IMR-90 (cell line): ENCODE data around the gene PAPSS1. TPM values are rescaled to one million over a fixed set of nuclear protein-coding genes. Genes with fewer than 3 reads are reported as not detected.

Experiments
- ATAC-seq: fragments of 200-7000 bp; cut with Tn5 transposase; 2 replicates; pipeline ENCODE4 v1.9.1; 2020; ENCODE audit warnings: low read depth, mild to moderate bottlenecking, moderate library complexity
- BruUV-seq: library from RNA; stranded (reverse); fragments of 400-500 nt; replicated peaks from 2 replicates; lab custom pipeline; 2021; lab: Mats Ljungman, UMichigan
- CTCF ChIA-PET: fragments of 300-600 bp; formaldehyde crosslinking; extraction: SDS; loops from one replicate; lab custom pipeline; 2021; ENCODE audit warnings: antibody characterized with exemption; lab: Yijun Ruan, JAX
- POLR2A ChIA-PET: fragments of 300-600 bp; sonication (Branson Sonifier 250); formaldehyde crosslinking; loops from one replicate; lab custom pipeline; 2022; ENCODE audit warnings: antibody characterized with exemption; ENCODE audit not compliant: unreplicated experiment; lab: Charles Lee
- DNase-seq: peaks from one replicate; pipeline ENCODE4 v3.0.0; 2013
- H2AFZ ChIP-seq: replicated peaks from 2 replicates; pipeline ENCODE3; 2013; ENCODE audit warnings: low read length, mild to moderate bottlenecking; ENCODE audit not compliant: poor library complexity
- H2AK5ac ChIP-seq: 2 replicates; pipeline ENCODE4 v1.6.1; 2013; ENCODE audit warnings: low read depth, low read length, inconsistent platforms
- H2AK9ac ChIP-seq: replicated peaks from 2 replicates; pipeline ENCODE3; 2013; ENCODE audit warnings: mild to moderate bottlenecking, low read depth, low read length, moderate library complexity; ENCODE audit not compliant: poor library complexity
- H2BK120ac ChIP-seq: 2 replicates; pipeline ENCODE4 v1.6.1; 2013; ENCODE audit warnings: low read depth, low read length, inconsistent platforms
- H2BK15ac ChIP-seq: 3 replicates; pipeline ENCODE4 v1.6.1; 2013; ENCODE audit warnings: low read depth, low read length, inconsistent platforms
- H2BK20ac ChIP-seq: 2 replicates; pipeline ENCODE4 v1.6.1; 2013; ENCODE audit warnings: low read depth, mild to moderate bottlenecking, inconsistent platforms, low read length, moderate library complexity
- H2BK5ac ChIP-seq: 2 replicates; pipeline ENCODE4 v1.6.1; 2013; ENCODE audit warnings: mild to moderate bottlenecking, low read depth, low read length, inconsistent platforms; ENCODE audit not compliant: poor library complexity, severe bottlenecking
- H3K14ac ChIP-seq: replicated peaks from 2 replicates; pipeline ENCODE4 v1.6.1; 2013; ENCODE audit warnings: low read depth, low read length, inconsistent platforms
- H3K18ac ChIP-seq: 2 replicates; pipeline ENCODE4 v1.6.1; 2013; ENCODE audit warnings: low read depth, low read length, control low read depth
- H3K23ac ChIP-seq: 2 replicates; pipeline ENCODE4 v1.6.1; 2013; ENCODE audit warnings: low read depth, low read length, inconsistent platforms
- H3K27ac ChIP-seq: 2 replicates; pipeline ENCODE4 v1.5.1; 2013; ENCODE audit warnings: mild to moderate bottlenecking, control low read depth, low read length; ENCODE audit not compliant: insufficient read depth
- H3K27me3 ChIP-seq: 2 replicates; pipeline ENCODE4 v1.6.1; 2013; ENCODE audit warnings: low read length; ENCODE audit not compliant: control insufficient read depth, insufficient read depth
- H3K36me3 ChIP-seq: 2 replicates; pipeline ENCODE4 v1.6.1; 2013; ENCODE audit warnings: low read length, mixed read lengths; ENCODE audit not compliant: control insufficient read depth, insufficient read depth
- H3K4ac ChIP-seq: 2 replicates; pipeline ENCODE4 v1.6.1; 2013; ENCODE audit warnings: low read depth, low read length, inconsistent platforms
- H3K4me1 ChIP-seq: 2 replicates; pipeline ENCODE4 v1.6.1; 2013; ENCODE audit warnings: low read length, mixed read lengths; ENCODE audit not compliant: control insufficient read depth, insufficient read depth
- H3K4me2 ChIP-seq: 2 replicates; pipeline ENCODE4 v1.6.1; 2013; ENCODE audit warnings: low read depth, mild to moderate bottlenecking, control low read depth, low read length, moderate library complexity
- H3K4me3 ChIP-seq: 2 replicates; pipeline ENCODE4 v1.5.1; 2013; ENCODE audit warnings: low read depth, mild to moderate bottlenecking, control low read depth, low read length, moderate library complexity; ENCODE audit not compliant: insufficient read depth
- H3K56ac ChIP-seq: 2 replicates; pipeline ENCODE4 v1.6.1; 2013; ENCODE audit warnings: low read length, inconsistent platforms; ENCODE audit not compliant: insufficient read depth; ENCODE audit errors: extremely low read depth
- H3K79me1 ChIP-seq, 2 experiments: 2 replicates each; pipeline ENCODE4 v1.6.1; 2013; ENCODE audit warnings: low read length in 2 of 2, inconsistent platforms in 1 of 2, low read depth in 1 of 2
- H3K9ac ChIP-seq: 2 replicates; pipeline ENCODE4 v1.6.1; 2013; ENCODE audit warnings: low read depth, low read length, control low read depth
- H3K9me1 ChIP-seq: 2 replicates; pipeline ENCODE4 v1.6.1; 2013; ENCODE audit warnings: low read length, inconsistent platforms; ENCODE audit not compliant: insufficient read depth
- H3K9me3 ChIP-seq: 2 replicates; pipeline ENCODE4 v1.6.1; 2013; ENCODE audit warnings: low read length; ENCODE audit not compliant: control insufficient read depth, insufficient read depth
- H4K20me1 ChIP-seq: 2 replicates; pipeline ENCODE4 v1.6.1; 2013; ENCODE audit warnings: low read length, inconsistent platforms; ENCODE audit not compliant: insufficient read depth
- H4K5ac ChIP-seq: 2 replicates; pipeline ENCODE4 v1.6.1; 2013; ENCODE audit warnings: mild to moderate bottlenecking, low read depth, low read length, control low read depth
- H4K8ac ChIP-seq, 2 experiments: 2 replicates each; pipeline ENCODE4 v1.6.1; 2013; ENCODE audit warnings: low read depth in 2 of 2, low read length in 2 of 2, control low read depth in 1 of 2, inconsistent platforms in 1 of 2
- H4K91ac ChIP-seq: 2 replicates; pipeline ENCODE4 v1.6.1; 2013; ENCODE audit warnings: low read depth, low read length, inconsistent platforms; ENCODE audit not compliant: insufficient read depth
- BHLHE40 ChIP-seq: fragments of 150-350 bp; IDR thresholded peaks from 2 replicates; pipeline ENCODE4 v1.6.1; 2016; ENCODE audit warnings: mild to moderate bottlenecking, low read depth, low read length
- CEBPB ChIP-seq: IDR thresholded peaks from 2 replicates; pipeline ENCODE4 v1.6.1; 2012; ENCODE audit warnings: low read depth, low read length, improper control_type of control experiment
- CTCF ChIP-seq: conservative IDR thresholded peaks from 2 replicates; pipeline ENCODE4 v1.5.1; 2012; ENCODE audit warnings: mild to moderate bottlenecking, low read depth, low read length, improper control_type of control experiment
- NFE2L2 ChIP-seq: fragments of 150-350 bp; IDR thresholded peaks from 2 replicates; pipeline ENCODE4 v1.6.1; 2016; ENCODE audit warnings: low read depth, mild to moderate bottlenecking, low read length
- RAD21 ChIP-seq: IDR thresholded peaks from 2 replicates; pipeline ENCODE4 v1.6.1; 2012; ENCODE audit warnings: low read length, improper control_type of control experiment
- RFX5 ChIP-seq: IDR thresholded peaks from 2 replicates; pipeline ENCODE4 v1.8.0; 2012; ENCODE audit warnings: low read depth, mild to moderate bottlenecking, low read length, moderate library complexity
- SMC3 ChIP-seq: fragments of 150-350 bp; IDR thresholded peaks from 2 replicates; pipeline ENCODE4 v1.6.1; 2016; ENCODE audit warnings: low read depth, mild to moderate bottlenecking, antibody characterized with exemption, low read length, moderate library complexity
- WGBS, 2 experiments: methylation state at CpG; one replicate each; pipeline versions ENCODE4 v1.1.5 to v1.1.7; 2013; ENCODE audit warnings: missing lambda C conversion rate in 2 of 2; ENCODE audit not compliant: insufficient read length in 1 of 2; ENCODE audit errors: extremely low coverage in 2 of 2; 5-methylcytosine and 5-hydroxymethylcytosine counted together
- dilution Hi-C: fragments of 300-500 bp; cut with HindIII; formaldehyde crosslinking; loops from one replicate; pipeline ENCODE4 v1.14.3; 2018; ENCODE audit warnings: low sequenced_read_pairs; ENCODE audit not compliant: unreplicated experiment
- in situ Hi-C: fragments of 300-500 bp; cut with MboI; formaldehyde crosslinking; loops from 3 replicates; pipeline ENCODE4 v1.14.3; 2019; ENCODE audit warnings: low sequenced_read_pairs, inconsistent platforms, mixed read lengths
- intact Hi-C: fragments of 100-400 bp; cut with micrococcal nuclease; formaldehyde crosslinking; loops from 2 replicates; pipeline ENCODE4 v1.10.0; 2022
- polyA plus RNA-seq, 3 experiments: library from polyadenylated mRNA; depleted of rRNA; stranded (reverse); fragments of >200 nt; gene quantifications; 2 replicates each; pipeline ENCODE4 v1.2.3, GENCODE V29; 2012; ENCODE audit warnings: low replicate concordance in 1 of 3
- total RNA-seq: library from RNA; depleted of rRNA; stranded (reverse); fragments of >200 nt; gene quantifications from 2 replicates; pipeline ENCODE4 v1.2.3, GENCODE V29; 2012
- TF ChIP-seq, protein P1 (sequence below): fragments of 150-350 bp; IDR thresholded peaks from 2 replicates; pipeline ENCODE4 v1.6.1; 2016; ENCODE audit warnings: low read depth, mild to moderate bottlenecking, low read length, moderate library complexity, borderline replicate concordance
- TF ChIP-seq, protein P2 (sequence below): fragments of 150-350 bp; IDR thresholded peaks from 2 replicates; pipeline ENCODE4 v1.6.1; 2017; ENCODE audit warnings: mild to moderate bottlenecking, antibody characterized with exemption, low read length, low read depth

The PAPSS1 gene
- total and polyA plus RNA-seq, 2 of the 4 experiments (the other 2 are of a cell fraction): 71.8 to 82.8 TPM

GRCh38 chr4:107714256-107714655 is 5.8 kb downstream of the PAPSS1 start:
- TF ChIP-seq, protein P1, sequence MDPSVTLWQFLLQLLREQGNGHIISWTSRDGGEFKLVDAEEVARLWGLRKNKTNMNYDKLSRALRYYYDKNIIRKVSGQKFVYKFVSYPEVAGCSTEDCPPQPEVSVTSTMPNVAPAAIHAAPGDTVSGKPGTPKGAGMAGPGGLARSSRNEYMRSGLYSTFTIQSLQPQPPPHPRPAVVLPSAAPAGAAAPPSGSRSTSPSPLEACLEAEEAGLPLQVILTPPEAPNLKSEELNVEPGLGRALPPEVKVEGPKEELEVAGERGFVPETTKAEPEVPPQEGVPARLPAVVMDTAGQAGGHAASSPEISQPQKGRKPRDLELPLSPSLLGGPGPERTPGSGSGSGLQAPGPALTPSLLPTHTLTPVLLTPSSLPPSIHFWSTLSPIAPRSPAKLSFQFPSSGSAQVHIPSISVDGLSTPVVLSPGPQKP: no peak
- no peak for TF ChIP-seq SMC3
- TF ChIP-seq BHLHE40: no peak
- TF ChIP-seq RAD21: no peak
- no peak for TF ChIP-seq RFX5
- TF ChIP-seq CTCF: no peak
- TF ChIP-seq CEBPB: no peak
- TF ChIP-seq NFE2L2: no peak
- TF ChIP-seq, protein P2, sequence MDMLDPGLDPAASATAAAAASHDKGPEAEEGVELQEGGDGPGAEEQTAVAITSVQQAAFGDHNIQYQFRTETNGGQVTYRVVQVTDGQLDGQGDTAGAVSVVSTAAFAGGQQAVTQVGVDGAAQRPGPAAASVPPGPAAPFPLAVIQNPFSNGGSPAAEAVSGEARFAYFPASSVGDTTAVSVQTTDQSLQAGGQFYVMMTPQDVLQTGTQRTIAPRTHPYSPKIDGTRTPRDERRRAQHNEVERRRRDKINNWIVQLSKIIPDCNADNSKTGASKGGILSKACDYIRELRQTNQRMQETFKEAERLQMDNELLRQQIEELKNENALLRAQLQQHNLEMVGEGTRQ: no peak
- no peak overlapping the region for H2AK9ac ChIP-seq
- H2BK120ac ChIP-seq: no peak overlapping the region
- no peak overlapping the region for H2BK5ac ChIP-seq
- no peak overlapping the region for H2BK15ac ChIP-seq
- no peak overlapping the region for H3K18ac ChIP-seq
- ChIA-PET CTCF (no interaction called here), POLR2A (no interaction called here)
- peaks cover 9% of the 10 kb centered on the region for H3K9me1 ChIP-seq
- no peak for DNase-seq
- H2AFZ ChIP-seq: no peak overlapping the region
- H4K5ac ChIP-seq: no peak overlapping the region
- H4K91ac ChIP-seq: no peak overlapping the region
- H2BK20ac ChIP-seq: no peak overlapping the region
- H3K9me3 ChIP-seq: no peaks in the 10 kb centered on the region
- dilution Hi-C loops (no loop called here), intact Hi-C loops (no loop called here), in situ Hi-C loops (no loop called here)
- H3K4me2 ChIP-seq: no peak overlapping the region
- H3K23ac ChIP-seq: no peak overlapping the region
- no peak overlapping the region for H4K8ac ChIP-seq
- BruUV-seq: no TSS peak
- no peak for ATAC-seq
- peaks cover 3% of the 10 kb centered on the region for H3K4me1 ChIP-seq
- no peaks in the 10 kb centered on the region for H3K27me3 ChIP-seq
- H3K36me3 ChIP-seq: no peaks in the 10 kb centered on the region; the same call in 1 of the 2 replicates
- no peak overlapping the region for H3K27ac ChIP-seq
- no peak overlapping the region for H3K14ac ChIP-seq
- H4K20me1 ChIP-seq: 0 out of 2 replicates have a peak, but pooled peaks cover 4% of the 10 kb centered on the region
- H2AK5ac ChIP-seq: no peak overlapping the region
- no peak overlapping the region for H3K4me3 ChIP-seq
- no peak overlapping the region for H3K9ac ChIP-seq
- H3K4ac ChIP-seq: no peak overlapping the region
- no peak overlapping the region for H3K56ac ChIP-seq
- peaks cover 39 to 48% of the 10 kb centered on the region in 2 experiments for H3K79me1 ChIP-seq
- WGBS, 2 experiments: 76% methylated on average over 2 of the region's 3 CpGs; no CpG with 5 or more reads in 1 of the 2 experiments
